Erythroblast (primary cell): ENCODE results near the gene SYPL1.
A peak's percentile ranks its signal among the peaks of the same experiment; 100 is the strongest.

Source experiments
- DNase-seq, 2 experiments: peaks; one replicate each; lab custom pipeline; 2025; lab: John Stamatoyannopoulos, UW
- GATA1 ChIP-seq: IDR thresholded peaks from 2 replicates; pipeline ENCODE4 v1.6.1; 2011; ENCODE audit warnings: low read depth, mild to moderate bottlenecking, control low read depth, low read length, moderate library complexity
- POLR2A ChIP-seq: IDR thresholded peaks from 2 replicates; pipeline ENCODE4 v1.6.1; 2011; ENCODE audit warnings: mild to moderate bottlenecking, low read length

SYPL1 gene

GRCh38 chr7:106114716-106115383 lies 2.7 kb upstream of the SYPL1 start:
- DNase-seq, result no peak

GRCh38 chr7:106112972-106113421 lies 885 bp upstream of the SYPL1 start:
- peak in 1 of 2 experiments; percentile 28 for DNase-seq
- TF ChIP-seq GATA1, result no peak
- no peak for TF ChIP-seq POLR2A

More at GRCh38 chr7:106114716-106115383, 2.7 kb upstream of the SYPL1 start:
- TF ChIP-seq POLR2A (no peak), GATA1 (no peak)

DNA sequence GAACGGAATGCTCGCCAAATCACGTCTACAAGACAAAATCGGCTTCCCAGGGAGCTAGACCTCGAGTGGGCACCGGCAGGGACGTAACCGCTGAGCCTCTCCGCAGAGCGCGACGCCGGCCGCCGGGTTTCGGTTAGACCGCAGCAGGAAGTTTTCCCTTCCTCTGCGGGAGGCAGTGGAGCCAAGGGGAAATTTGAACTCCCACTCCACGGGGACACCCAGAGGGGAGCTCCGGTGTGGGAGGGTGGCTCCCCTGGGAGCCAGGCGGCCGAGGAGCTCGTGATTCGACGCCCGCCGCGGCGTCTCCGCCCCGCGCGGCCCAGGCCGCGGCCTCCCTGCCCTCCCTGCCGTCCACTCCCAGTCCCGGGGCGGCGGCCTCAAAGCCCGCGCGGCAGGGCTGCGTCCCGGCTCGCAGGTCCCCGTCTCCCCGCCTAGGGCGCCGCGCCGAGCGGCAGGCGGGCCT lies 426 bp downstream of the SYPL1 start:
- peak; percentile 88 to 93 for DNase-seq
- TF ChIP-seq POLR2A (peak; percentile 81), GATA1 (no peak)

GRCh38 chr7:106110885-106111654 lies 1.0 kb downstream of the SYPL1 start:
- TF ChIP-seq POLR2A, result no peak
- TF ChIP-seq GATA1, result no peak
- DNase-seq, result peak in 1 of 2 experiments; percentile 49

DNA sequence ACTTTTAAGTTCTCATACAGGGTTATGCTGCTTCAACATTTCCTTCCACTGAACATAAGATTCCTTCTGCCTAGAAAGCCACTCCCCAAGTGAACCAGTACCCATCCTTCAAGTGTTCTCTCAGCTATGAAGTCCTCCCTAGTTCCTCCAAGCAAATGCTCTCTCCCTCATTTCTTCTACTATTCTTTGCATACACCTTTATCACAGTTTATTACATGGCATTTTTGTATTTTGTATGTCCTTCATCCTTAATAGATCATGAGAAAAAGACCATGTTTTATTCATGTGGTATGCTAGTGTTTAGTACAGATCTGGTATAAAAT lies 1.9 kb downstream of the SYPL1 start:
- no peak for TF ChIP-seq GATA1
- no peak for TF ChIP-seq POLR2A
- DNase-seq, result peak in 1 of 2 experiments; percentile 14

DNA sequence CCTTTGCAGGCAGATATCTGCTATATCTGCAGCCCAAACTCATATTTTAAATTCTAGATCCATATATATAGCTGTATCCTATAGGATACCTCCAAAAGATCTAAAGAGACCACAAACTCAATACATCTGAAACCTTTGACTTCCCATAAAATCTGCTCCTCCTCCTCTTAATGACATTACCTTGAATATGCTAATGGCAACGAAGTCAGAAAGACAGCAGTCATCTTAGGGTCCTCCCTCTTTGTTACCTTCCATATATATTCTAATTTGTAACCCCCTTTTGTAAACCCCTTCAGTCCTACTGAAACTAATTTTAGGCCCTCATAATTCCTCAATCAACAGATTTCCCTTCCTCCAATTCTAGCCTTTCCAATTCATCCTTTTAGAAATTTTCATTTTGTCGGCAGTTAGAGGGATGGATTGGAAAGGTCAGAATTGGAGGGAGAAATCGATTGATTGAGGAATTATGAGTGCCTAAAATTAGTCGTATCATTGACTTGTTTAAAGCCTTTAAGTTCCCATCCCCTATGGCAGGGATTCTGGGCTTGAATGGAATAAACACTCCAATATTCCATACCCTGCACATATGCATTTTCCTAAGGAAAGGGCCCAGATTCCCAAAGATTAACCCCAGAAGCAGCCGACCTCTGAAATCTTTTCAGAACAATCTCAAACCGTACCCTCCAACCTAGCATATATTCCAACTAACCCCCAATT lies 2.4 kb downstream of the SYPL1 start:
- no peak for DNase-seq
- TF ChIP-seq GATA1 (no peak), POLR2A (no peak)

DNA sequence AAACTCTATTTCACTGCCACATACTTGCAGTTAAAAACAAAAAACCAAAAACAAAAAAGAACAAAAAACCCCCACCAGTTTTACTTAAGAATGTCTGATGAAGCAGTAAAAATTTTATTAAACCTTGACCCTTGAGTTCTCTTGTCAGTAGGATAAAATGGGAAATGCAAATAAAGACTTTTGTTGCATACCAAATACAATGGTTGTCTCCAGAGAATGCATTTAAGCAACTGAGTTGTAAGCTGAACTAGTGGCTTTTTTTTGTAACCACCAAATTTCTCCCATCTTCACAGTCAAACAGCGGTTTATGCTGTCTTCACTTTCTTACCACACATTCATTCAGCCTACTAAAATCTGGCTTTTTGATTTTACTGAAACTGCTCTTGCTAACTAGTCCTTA lies 3.1 kb downstream of the SYPL1 start:
- TF ChIP-seq GATA1 (no peak), POLR2A (no peak)
- no peak for DNase-seq

- no peak for DNase-seq
- no peak for TF ChIP-seq POLR2A
These were observed 7.3 kb downstream of the SYPL1 start for GRCh38 chr7:106104721-106105260.

DNA sequence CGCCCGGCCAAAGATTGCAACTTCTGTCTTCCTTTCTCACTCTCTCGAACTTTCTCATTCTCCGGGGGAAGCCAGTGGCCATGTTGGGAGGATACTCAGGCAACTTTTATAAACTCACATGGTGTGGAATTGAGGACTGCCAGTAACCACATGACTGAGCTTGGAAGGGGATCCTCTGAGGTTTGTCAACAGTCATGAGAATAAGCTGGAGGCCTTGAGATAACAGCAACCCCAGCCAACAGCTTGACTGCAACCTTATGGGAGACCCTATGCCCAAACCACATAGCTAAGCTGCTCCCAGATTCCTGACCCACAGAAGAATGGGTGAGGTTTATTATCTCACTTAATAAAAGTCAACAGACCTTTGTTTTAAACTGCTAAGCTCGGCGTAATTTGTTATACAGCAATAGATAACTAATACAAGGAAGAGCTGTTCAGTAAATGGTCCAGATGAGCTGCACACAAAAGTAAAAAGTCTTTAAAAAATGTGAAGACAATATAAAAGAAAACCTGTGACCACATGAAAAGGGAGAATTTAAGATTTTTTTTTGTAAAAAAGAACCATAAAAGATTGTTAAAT lies 9.6 kb downstream of the SYPL1 start:
- no peak for TF ChIP-seq POLR2A
- TF ChIP-seq GATA1, result no peak
- peak in 1 of 2 experiments; percentile 14 for DNase-seq

- DNase-seq, result no peak
- TF ChIP-seq POLR2A (no peak), GATA1 (no peak)
These were observed 10.4 kb downstream of the SYPL1 start for GRCh38 chr7:106101726-106102125.

- no peak for TF ChIP-seq POLR2A
- TF ChIP-seq GATA1, result no peak
- DNase-seq, result no peak
These were observed 11.1 kb downstream of the SYPL1 start for GRCh38 chr7:106100863-106101629.

GRCh38 chr7:106099539-106099938 lies 12.6 kb downstream of the SYPL1 start:
- TF ChIP-seq POLR2A, result no peak
- no peak for TF ChIP-seq GATA1
- no peak for DNase-seq

GRCh38 chr7:106098889-106099288 lies 13.2 kb downstream of the SYPL1 start:
- no peak for DNase-seq
- TF ChIP-seq POLR2A, result no peak
- TF ChIP-seq GATA1, result no peak
